Gastroesophageal sphincter (tissue), 4 donors: ENCODE measurements around the gene RNF215. TPM values are rescaled to one million over a fixed set of nuclear protein-coding genes. Genes with fewer than 3 reads are reported as not detected.
A peak's percentile ranks its signal among the peaks of the same experiment; 100 is the strongest.

ENCODE experiments used
- ATAC-seq: fragments of 150-250 bp; one replicate; pipeline ENCODE4 v1.9.1; 2016; ENCODE audit warnings: mild to moderate bottlenecking, moderate library complexity
- H3K27ac ChIP-seq, 4 donors: fragments of 200-600 bp; sonication (generic) in 3 of 4; 1 replicate in 3 of 4; 2 replicates in 1 of 4; pipeline ENCODE4 v1.5.1; 2016 to 2019
- H3K27me3 ChIP-seq: fragments of 200-600 bp; sonication (generic); one replicate; pipeline ENCODE4 v1.5.1; 2019
- H3K36me3 ChIP-seq, 2 donors: fragments of 200-600 bp; sonication (generic); one replicate each; pipeline ENCODE4 v1.5.1; 2019; ENCODE audit warnings: control low read depth in 1 of 2
- H3K4me1 ChIP-seq, 3 donors: fragments of 200-600 bp; sonication (generic); 1 replicate in 2 of 3; 2 replicates in 1 of 3; pipeline ENCODE4 v1.5.1; 2016 to 2019; ENCODE audit warnings: control low read depth in 2 of 3
- H3K4me3 ChIP-seq, 2 donors: fragments of 200-600 bp; sonication (generic); one replicate each; pipeline ENCODE4 v1.5.1; 2019; ENCODE audit warnings: mild to moderate bottlenecking in 1 of 2, moderate library complexity in 1 of 2
- H3K9me3 ChIP-seq, 3 donors: fragments of 200-600 bp; sonication (generic); one replicate each; pipeline ENCODE4 v1.5.1; 2017 to 2019; ENCODE audit warnings: control low read depth in 2 of 3
- EP300 ChIP-seq: sonication (generic); formaldehyde crosslinking; IDR thresholded peaks from one replicate; pipeline ENCODE4 v1.6.1; 2017; ENCODE audit warnings: antibody characterized with exemption, mild to moderate bottlenecking
- POLR2A ChIP-seq, 2 donors: fragments of 450-650 bp; IDR thresholded peaks; one replicate each; pipeline ENCODE4 v1.6.1; 2017; ENCODE audit warnings: antibody characterized with exemption in 2 of 2, mild to moderate bottlenecking in 2 of 2, moderate library complexity in 1 of 2
- POLR2AphosphoS5 ChIP-seq: sonication (generic); formaldehyde crosslinking; IDR thresholded peaks from one replicate; pipeline ENCODE4 v1.6.1; 2017; ENCODE audit warnings: antibody characterized with exemption
- WGBS, 2 donors: methylation state at CpG; one replicate each; pipeline ENCODE4 v1.1.5; 2018; ENCODE audit warnings: low coverage in 1 of 2; 5-methylcytosine and 5-hydroxymethylcytosine counted together
- total RNA-seq, 4 donors: library from RNA; depleted of rRNA; stranded (reverse); fragments of >200 nt; gene quantifications; one replicate each; pipeline ENCODE4 v1.1.0, GENCODE V29; 2016
- TF ChIP-seq, protein P1 (sequence below), 4 experiments: fragments of 200-600 bp in 2 of 4; fragments of 450-650 bp in 2 of 4; sonication (generic) in 1 of 4; IDR thresholded peaks; one replicate each; pipeline ENCODE4 v1.5.1; 2017 to 2019; ENCODE audit warnings: antibody characterized with exemption in 4 of 4, mild to moderate bottlenecking in 2 of 4, moderate library complexity in 2 of 4

RNF215 gene
- total RNA-seq, 4 donors from 2014 or later = 10.2 to 13.5 (median 11.7) TPM

DNA sequence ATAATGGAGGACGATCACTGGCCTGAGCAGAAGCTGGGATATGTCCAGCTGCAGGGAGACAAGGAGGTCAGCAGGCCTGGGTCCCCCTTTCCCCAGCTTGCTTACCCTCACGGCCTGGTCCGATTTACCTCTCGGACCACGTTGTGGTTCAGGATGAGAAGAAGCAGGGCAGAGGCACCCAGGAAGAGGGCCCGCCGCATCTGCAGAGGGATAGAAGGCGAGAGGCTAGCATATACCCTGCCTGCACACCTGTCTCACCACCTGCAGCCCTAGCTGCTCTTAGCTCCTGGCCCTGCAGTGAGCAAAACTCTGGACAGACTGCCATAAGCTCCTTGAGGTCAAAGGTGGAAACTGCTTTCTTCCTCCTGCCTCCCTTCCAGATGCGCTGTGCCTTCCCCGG lies 1.3 kb downstream of the RNF215 start:
- Histone ChIP-seq H3K36me3 (peaks cover 0 to 40% of the 10 kb centered on the region in 2 donors), H3K4me3 (peak overlapping the region in 1 of 2 donors; percentile 65), H3K4me1 (peaks cover 0 to 20% (median 8%) of the 10 kb centered on the region in 3 donors), H3K27ac (peak overlapping the region in 1 of 4 donors; percentile 85), H3K27me3 (no peaks in the 10 kb centered on the region), H3K9me3 (no peaks in the 10 kb centered on the region)
- no peak for ATAC-seq
- TF ChIP-seq EP300 (no peak), POLR2AphosphoS5 (no peak), POLR2A (IDR thresholded peaks at IDR 0.05) (no peak)
- TF ChIP-seq, protein P1, sequence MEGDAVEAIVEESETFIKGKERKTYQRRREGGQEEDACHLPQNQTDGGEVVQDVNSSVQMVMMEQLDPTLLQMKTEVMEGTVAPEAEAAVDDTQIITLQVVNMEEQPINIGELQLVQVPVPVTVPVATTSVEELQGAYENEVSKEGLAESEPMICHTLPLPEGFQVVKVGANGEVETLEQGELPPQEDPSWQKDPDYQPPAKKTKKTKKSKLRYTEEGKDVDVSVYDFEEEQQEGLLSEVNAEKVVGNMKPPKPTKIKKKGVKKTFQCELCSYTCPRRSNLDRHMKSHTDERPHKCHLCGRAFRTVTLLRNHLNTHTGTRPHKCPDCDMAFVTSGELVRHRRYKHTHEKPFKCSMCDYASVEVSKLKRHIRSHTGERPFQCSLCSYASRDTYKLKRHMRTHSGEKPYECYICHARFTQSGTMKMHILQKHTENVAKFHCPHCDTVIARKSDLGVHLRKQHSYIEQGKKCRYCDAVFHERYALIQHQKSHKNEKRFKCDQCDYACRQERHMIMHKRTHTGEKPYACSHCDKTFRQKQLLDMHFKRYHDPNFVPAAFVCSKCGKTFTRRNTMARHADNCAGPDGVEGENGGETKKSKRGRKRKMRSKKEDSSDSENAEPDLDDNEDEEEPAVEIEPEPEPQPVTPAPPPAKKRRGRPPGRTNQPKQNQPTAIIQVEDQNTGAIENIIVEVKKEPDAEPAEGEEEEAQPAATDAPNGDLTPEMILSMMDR (IDR thresholded peaks at IDR 0.05) = no peak
- WGBS, 2 donors = 83 to 100% methylated on average over 1 to 2 of the region's 10 CpGs

DNA sequence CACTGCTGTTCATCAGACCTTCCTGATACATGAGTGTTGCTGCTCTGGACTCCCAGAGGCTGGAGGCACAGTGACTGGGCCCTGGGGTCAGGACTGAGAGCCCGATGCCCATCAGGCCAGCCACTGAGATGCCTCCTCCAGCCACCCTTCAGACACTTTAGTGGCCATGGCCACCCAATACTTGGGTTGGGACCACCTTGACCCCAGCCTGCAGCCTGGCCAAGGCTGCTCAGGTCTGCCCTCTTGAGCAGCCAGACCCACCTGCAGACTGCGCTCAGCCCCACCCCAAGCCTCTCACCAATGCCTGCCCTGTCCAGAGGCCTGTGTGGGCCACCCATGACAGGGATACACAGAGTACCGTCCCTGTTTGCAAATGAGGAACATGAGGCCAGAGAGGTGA lies 4.2 kb downstream of the RNF215 start:
- TF ChIP-seq POLR2AphosphoS5 (no peak), POLR2A (IDR thresholded peaks at IDR 0.05) (no peak), EP300 (no peak)
- TF ChIP-seq, protein P1 (IDR thresholded peaks at IDR 0.05) = no peak
- Histone ChIP-seq H3K27me3 (no peaks in the 10 kb centered on the region), H3K36me3 (peaks cover 0 to 64% of the 10 kb centered on the region in 2 donors), H3K4me3 (no peak overlapping the region), H3K4me1 (peaks cover 0 to 20% (median 8%) of the 10 kb centered on the region in 3 donors), H3K9me3 (no peaks in the 10 kb centered on the region), H3K27ac (no peak overlapping the region)
- WGBS, 2 donors = no CpG with 5 or more reads among the region's 3 CpGs
- ATAC-seq = no peak

DNA sequence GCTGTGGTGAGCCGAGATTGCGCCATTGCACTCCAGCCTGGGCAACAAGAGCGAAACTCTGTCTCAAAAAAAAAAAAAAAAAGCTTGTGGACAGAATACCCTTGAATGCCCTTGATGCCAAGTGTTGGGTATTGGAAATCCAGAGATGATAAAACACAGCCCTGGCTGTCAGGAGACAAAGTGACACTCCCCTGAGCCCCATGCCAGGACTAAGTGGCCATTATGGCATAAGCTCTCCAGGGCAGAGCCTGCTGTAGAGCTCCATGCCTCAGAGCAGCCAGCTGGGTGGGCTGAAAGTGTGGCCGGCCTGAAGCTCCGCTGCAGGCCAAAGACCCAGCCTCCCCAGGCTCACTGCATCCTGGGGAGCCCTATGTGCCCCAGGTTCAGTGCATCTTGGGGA lies 4.9 kb downstream of the RNF215 start:
- Histone ChIP-seq H3K4me3 (no peak overlapping the region), H3K27me3 (no peaks in the 10 kb centered on the region), H3K9me3 (no peaks in the 10 kb centered on the region), H3K27ac (no peak overlapping the region), H3K36me3 (peaks cover 0 to 71% of the 10 kb centered on the region in 2 donors), H3K4me1 (peaks cover 0 to 13% (median 8%) of the 10 kb centered on the region in 3 donors)
- TF ChIP-seq POLR2A (IDR thresholded peaks at IDR 0.05) = no peak
- no peak for TF ChIP-seq EP300
- TF ChIP-seq, protein P1 (IDR thresholded peaks at IDR 0.05) = no peak
- no peak for TF ChIP-seq POLR2AphosphoS5
- ATAC-seq = no peak
- 83 to 92% methylated on average over 1 to 2 of the region's 5 CpGs for WGBS, 2 donors

DNA sequence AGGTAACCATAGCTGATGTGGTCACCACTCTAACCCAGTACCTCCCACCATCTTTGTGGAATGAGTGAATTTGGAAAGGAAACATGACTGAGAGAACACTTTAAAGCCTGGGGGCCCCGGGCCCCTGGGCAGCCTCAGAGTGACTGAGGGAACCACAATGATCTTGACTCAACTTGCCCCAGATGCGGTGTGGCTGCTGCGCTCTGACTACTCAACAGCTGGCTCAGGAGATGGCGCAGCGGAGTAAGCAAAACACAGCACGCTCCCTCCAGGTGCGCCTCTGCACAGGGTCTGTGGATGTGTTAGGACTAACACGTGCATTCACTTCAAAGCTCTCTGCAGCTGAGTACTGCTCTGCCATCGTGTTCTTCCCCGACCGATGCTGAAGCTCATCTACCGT lies 5.9 kb downstream of the RNF215 start:
- Histone ChIP-seq H3K4me1 (peaks cover 0 to 6% (median 3%) of the 10 kb centered on the region in 3 donors), H3K9me3 (no peaks in the 10 kb centered on the region), H3K27ac (no peak overlapping the region), H3K36me3 (peaks cover 0 to 82% of the 10 kb centered on the region in 2 donors), H3K4me3 (no peak overlapping the region), H3K27me3 (no peaks in the 10 kb centered on the region)
- WGBS, 2 donors = 78 to 87% methylated on average over 3 to 10 of the region's 12 CpGs
- TF ChIP-seq, protein P1 (IDR thresholded peaks at IDR 0.05) = no peak
- no peak for TF ChIP-seq POLR2AphosphoS5
- no peak for TF ChIP-seq POLR2A (IDR thresholded peaks at IDR 0.05)
- TF ChIP-seq EP300 = no peak
- no peak for ATAC-seq

DNA sequence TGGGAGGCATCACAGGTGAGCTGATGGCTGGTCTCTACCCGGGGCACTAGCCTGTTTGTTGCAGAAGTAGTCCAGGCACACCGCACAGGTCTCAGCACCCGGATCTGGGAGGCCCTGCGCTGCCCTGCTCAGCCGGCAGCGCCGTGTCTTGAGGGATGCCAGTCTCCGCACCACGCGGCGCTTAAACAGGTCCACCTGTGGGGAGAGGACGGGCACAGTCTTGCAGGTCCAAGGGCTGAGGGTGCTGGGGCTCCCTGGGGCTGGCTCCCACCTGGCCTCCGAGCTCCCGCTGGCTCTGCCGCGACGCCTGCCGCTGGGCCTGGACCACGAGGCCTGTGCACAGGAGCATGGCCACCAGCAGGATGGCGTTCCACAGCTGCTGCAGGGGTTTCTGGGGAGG lies 7.2 kb downstream of the RNF215 start:
- no peak overlapping the region for H3K27ac ChIP-seq
- WGBS, 2 donors = no CpG with 5 or more reads among the region's 20 CpGs
- ATAC-seq = no peak

More for the DNA sequence above, 7.2 kb downstream of the RNF215 start:
- Histone ChIP-seq H3K4me3 (no peak overlapping the region), H3K36me3 (peaks cover 0 to 89% of the 10 kb centered on the region in 2 donors), H3K9me3 (no peaks in the 10 kb centered on the region), H3K27me3 (no peaks in the 10 kb centered on the region), H3K4me1 (no peaks in the 10 kb centered on the region)
- no peak for TF ChIP-seq EP300
